Mesothelial cell of epicardium (in vitro differentiated cells): ENCODE data around the gene USP11. TPM values are rescaled to one million over a fixed set of nuclear protein-coding genes. Genes with fewer than 3 reads are reported as not detected.

Source experiments
- DNase-seq, 2 experiments: peaks; one replicate each; pipeline ENCODE4 v3.0.0; 2021; ENCODE audit warnings: low spot score in 2 of 2; ENCODE audit not compliant: unreplicated experiment in 2 of 2
- H3K27ac Mint-ChIP-seq: 2 replicates; pipeline ENCODE4 v1.8.0; 2021; ENCODE audit warnings: mixed read lengths
- H3K27me3 Mint-ChIP-seq: 2 replicates; pipeline ENCODE4 v1.8.0; 2021; ENCODE audit warnings: low read depth, mixed read lengths
- H3K36me3 Mint-ChIP-seq: 2 replicates; pipeline ENCODE4 v1.8.0; 2021; ENCODE audit warnings: mixed read lengths
- H3K4me1 Mint-ChIP-seq: 2 replicates; pipeline ENCODE4 v1.8.0; 2021; ENCODE audit warnings: mixed read lengths
- H3K4me3 Mint-ChIP-seq: 2 replicates; pipeline ENCODE4 v1.8.0; 2021; ENCODE audit warnings: mild to moderate bottlenecking, moderate library complexity, mixed read lengths
- H3K9me3 Mint-ChIP-seq: 2 replicates; pipeline ENCODE4 v1.8.0; 2021; ENCODE audit warnings: mixed read lengths
- CTCF ChIP-seq: fragments of 200-600 bp; sonication (generic); IDR thresholded peaks from one replicate; pipeline ENCODE4 v1.5.0; 2021; ENCODE audit warnings: antibody characterized with exemption; ENCODE audit not compliant: unreplicated experiment
- total RNA-seq: library from RNA; stranded (reverse); gene quantifications from 3 replicates; pipeline ENCODE4 v1.2.1, GENCODE V29; 2021

USP11 gene
- total RNA-seq, 1 donor from 2014 or later = 315 TPM

- Mint-ChIP-seq H3K4me3 (peak overlapping the region; percentile 99), H3K36me3 (peaks cover 18% of the 10 kb centered on the region), H3K27me3 (no peaks in the 10 kb centered on the region), H3K27ac (peak overlapping the region; percentile 100), H3K4me1 (peaks cover 57% of the 10 kb centered on the region), H3K9me3 (no peaks in the 10 kb centered on the region)
- TF ChIP-seq CTCF = no peak
- no peak for DNase-seq
Measured at GRCh38 chrX:47194194-47194787, 38.5 kb upstream of the USP11 start.

GRCh38 chrX:47196098-47196497 is 36.7 kb upstream of the USP11 start:
- H3K27me3 Mint-ChIP-seq = no peaks in the 10 kb centered on the region

GRCh38 chrX:47197526-47197925 is 35.3 kb upstream of the USP11 start:
- Mint-ChIP-seq H3K4me3 (peak overlapping the region; percentile 33), H3K27me3 (no peaks in the 10 kb centered on the region), H3K4me1 (peaks cover 55% of the 10 kb centered on the region), H3K27ac (peak overlapping the region; percentile 100), H3K36me3 (peaks cover 44% of the 10 kb centered on the region), H3K9me3 (no peaks in the 10 kb centered on the region)
- DNase-seq = no peak
- no peak for TF ChIP-seq CTCF

More at GRCh38 chrX:47196098-47196497, 36.7 kb upstream of the USP11 start:
- Mint-ChIP-seq H3K9me3 (no peaks in the 10 kb centered on the region), H3K27ac (peak overlapping the region; percentile 100), H3K4me3 (peak overlapping the region; percentile 99), H3K4me1 (peaks cover 55% of the 10 kb centered on the region), H3K36me3 (peaks cover 31% of the 10 kb centered on the region)
- DNase-seq = no peak
- TF ChIP-seq CTCF = no peak

- DNase-seq = no peak
- Mint-ChIP-seq H3K27me3 (no peaks in the 10 kb centered on the region), H3K36me3 (peaks cover 48% of the 10 kb centered on the region), H3K4me3 (peak overlapping the region; percentile 20), H3K4me1 (peaks cover 53% of the 10 kb centered on the region), H3K27ac (peak overlapping the region; percentile 100), H3K9me3 (no peaks in the 10 kb centered on the region)
- no peak for TF ChIP-seq CTCF
Measured at GRCh38 chrX:47198026-47198686, 34.7 kb upstream of the USP11 start.

GRCh38 chrX:47198687-47199080 is 34.1 kb upstream of the USP11 start:
- Mint-ChIP-seq H3K36me3 (peaks cover 51% of the 10 kb centered on the region), H3K4me3 (peak overlapping the region; percentile 20), H3K27me3 (no peaks in the 10 kb centered on the region), H3K27ac (peak overlapping the region; percentile 56), H3K9me3 (no peaks in the 10 kb centered on the region), H3K4me1 (peaks cover 49% of the 10 kb centered on the region)
- no peak for TF ChIP-seq CTCF
- no peak for DNase-seq
